Neural progenitor cell (in vitro differentiated cells): ENCODE results near the gene AUH. TPM values are rescaled to one million over a fixed set of nuclear protein-coding genes. Genes with fewer than 3 reads are reported as not detected.
A peak's percentile ranks its signal among the peaks of the same experiment; 100 is the strongest.

Experiments
- DNase-seq: peaks from one replicate; pipeline ENCODE4 v3.0.0-alpha.2; 2016; ENCODE audit warnings: low spot score
- H2AFZ ChIP-seq: fragments of 200-600 bp; sonication (generic); replicated peaks from 2 replicates; pipeline ENCODE4 v1.6.1; 2016; ENCODE audit warnings: antibody characterized with exemption
- H3F3A ChIP-seq: fragments of 200-600 bp; sonication (generic); 2 replicates; pipeline ENCODE4 v1.6.1; 2016; ENCODE audit warnings: antibody characterized with exemption, low read depth
- H3K27ac ChIP-seq: fragments of 200-600 bp; sonication (generic); 2 replicates; pipeline ENCODE4 v1.5.1; 2016; ENCODE audit warnings: mild to moderate bottlenecking
- H3K27me3 ChIP-seq: fragments of 200-600 bp; sonication (generic); 2 replicates; pipeline ENCODE4 v1.6.1; 2016; ENCODE audit warnings: mild to moderate bottlenecking, moderate library complexity
- H3K36me3 ChIP-seq: fragments of 200-600 bp; sonication (generic); 2 replicates; pipeline ENCODE4 v1.5.1; 2016
- H3K4me1 ChIP-seq: fragments of 200-600 bp; sonication (generic); 2 replicates; pipeline ENCODE4 v1.6.1; 2016; ENCODE audit warnings: mixed run types
- H3K4me2 ChIP-seq: fragments of 200-600 bp; sonication (generic); 2 replicates; pipeline ENCODE4 v1.6.1; 2016
- H3K4me3 ChIP-seq: fragments of 200-600 bp; sonication (generic); 2 replicates; pipeline ENCODE4 v1.5.1; 2016
- H3K79me2 ChIP-seq: fragments of 200-600 bp; sonication (generic); 2 replicates; pipeline ENCODE4 v1.6.1; 2016; ENCODE audit warnings: low read depth
- H3K9ac ChIP-seq: fragments of 200-600 bp; sonication (generic); 2 replicates; pipeline ENCODE4 v1.6.1; 2016
- H3K9me3 ChIP-seq: fragments of 200-600 bp; sonication (generic); 2 replicates; pipeline ENCODE4 v1.5.1; 2016; ENCODE audit warnings: low read depth
- H4K20me1 ChIP-seq: fragments of 200-600 bp; sonication (generic); 2 replicates; pipeline ENCODE4 v1.6.1; 2016; ENCODE audit warnings: low read depth
- H3K27ac Mint-ChIP-seq: 3 replicates; pipeline ENCODE4 v1.8.0; 2021; ENCODE audit warnings: mixed read lengths
- H3K27me3 Mint-ChIP-seq: 2 replicates; pipeline ENCODE4 v1.8.0; 2022; ENCODE audit warnings: low read depth, mild to moderate bottlenecking, inconsistent platforms, moderate library complexity, mixed read lengths; ENCODE audit not compliant: insufficient read depth
- H3K36me3 Mint-ChIP-seq: 3 replicates; pipeline ENCODE4 v1.8.0; 2021; ENCODE audit warnings: mixed read lengths
- H3K4me1 Mint-ChIP-seq: 3 replicates; pipeline ENCODE4 v1.8.0; 2021; ENCODE audit warnings: mixed read lengths
- H3K4me3 Mint-ChIP-seq: 3 replicates; pipeline ENCODE4 v1.8.0; 2021; ENCODE audit warnings: mild to moderate bottlenecking, moderate library complexity, mixed read lengths
- H3K9me3 Mint-ChIP-seq: 3 replicates; pipeline ENCODE4 v1.8.0; 2020; ENCODE audit warnings: mixed read lengths
- EZH2 ChIP-seq: fragments of 200-600 bp; sonication (generic); IDR thresholded peaks from 2 replicates; pipeline ENCODE4 v1.6.1; 2017; ENCODE audit warnings: antibody characterized with exemption, mild to moderate bottlenecking, moderate library complexity
- EZH2phosphoT487 ChIP-seq: fragments of 200-600 bp; sonication (generic); IDR thresholded peaks from 2 replicates; pipeline ENCODE4 v1.6.1; 2017; ENCODE audit warnings: antibody characterized with exemption
- total RNA-seq: library from RNA; depleted of rRNA; stranded (reverse); fragments of >200 nt; gene quantifications from 2 replicates; pipeline ENCODE4 v1.2.3, GENCODE V29; 2015; ENCODE audit warnings: low replicate concordance
- TF ChIP-seq, protein P1 (sequence below): fragments of 200-600 bp; sonication (generic); IDR thresholded peaks from 2 replicates; pipeline ENCODE4 v1.5.1; 2017; ENCODE audit warnings: antibody characterized with exemption, mild to moderate bottlenecking

The AUH gene
- total RNA-seq, 1 donor from 2014 or later, result 17.3 TPM

DNA sequence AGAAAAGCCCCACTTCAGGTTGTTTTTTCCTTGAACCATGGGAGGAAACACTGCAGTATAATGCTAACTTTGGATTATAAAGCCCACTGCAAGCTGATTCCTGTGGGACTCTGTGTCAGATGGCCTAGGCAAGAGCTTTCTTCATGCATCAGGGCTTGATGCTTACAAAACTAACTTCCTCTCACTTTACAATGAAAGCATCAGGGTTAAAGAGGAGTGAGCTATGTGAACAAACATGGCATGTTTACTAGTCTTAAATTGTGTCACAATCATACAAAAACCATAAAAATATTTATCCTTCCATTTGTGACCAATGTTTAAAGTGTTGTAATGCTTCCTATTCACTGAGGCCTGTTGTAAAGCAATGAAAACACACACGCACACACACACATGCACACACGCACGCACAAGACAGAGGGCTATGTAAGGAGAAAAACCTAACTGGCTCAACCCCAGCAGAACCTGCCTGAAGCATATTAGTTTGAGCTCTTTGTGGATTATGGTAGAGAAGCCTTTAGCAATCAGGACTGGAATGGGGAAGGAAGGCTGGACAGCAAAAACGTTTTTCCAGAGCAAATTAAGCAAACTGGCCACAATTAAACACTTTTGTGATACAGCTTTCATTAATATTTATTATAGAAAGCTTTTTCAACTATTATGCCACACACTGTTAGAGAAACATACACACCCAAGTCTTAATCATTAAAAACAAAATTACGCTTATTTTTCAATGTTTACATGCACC, 122.2 kb downstream of the AUH start:
- no peak overlapping the region for H3K4me3 Mint-ChIP-seq
- H4K20me1 ChIP-seq, result peaks cover 3% of the 10 kb centered on the region

DNA sequence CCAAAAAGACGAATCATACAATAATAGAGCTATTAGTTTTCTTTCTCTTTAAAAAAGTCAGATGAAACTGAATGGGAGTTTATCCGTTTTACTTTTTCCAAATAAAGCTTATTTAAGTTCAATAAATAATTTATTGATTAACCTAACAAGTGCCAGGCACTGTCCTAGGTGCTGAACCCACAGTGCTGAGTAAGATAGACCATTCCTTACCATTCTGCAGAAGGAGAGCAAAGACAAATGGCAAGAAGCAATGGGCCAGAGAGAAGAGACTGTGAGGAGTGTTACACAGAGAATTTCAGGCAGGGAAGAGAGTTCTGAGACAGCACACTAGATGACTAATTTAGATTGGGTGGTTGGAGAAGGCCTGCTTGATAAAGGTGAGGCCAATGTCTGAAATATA, 127.2 kb downstream of the AUH start:
- H3K9me3 ChIP-seq, result no peaks in the 10 kb centered on the region
- Mint-ChIP-seq H3K36me3 (peaks cover 11% of the 10 kb centered on the region), H3K27me3 (peaks cover 2% of the 10 kb centered on the region), H3K9me3 (no peaks in the 10 kb centered on the region), H3K4me3 (no peak overlapping the region), H3K27ac (no peak overlapping the region), H3K4me1 (no peaks in the 10 kb centered on the region)
- peaks cover 3% of the 10 kb centered on the region for H4K20me1 ChIP-seq
- H2AFZ ChIP-seq, result no peak overlapping the region
- H3K4me3 ChIP-seq, result no peak overlapping the region
- TF ChIP-seq EZH2 (no peak), EZH2phosphoT487 (no peak)
- TF ChIP-seq, protein P1, sequence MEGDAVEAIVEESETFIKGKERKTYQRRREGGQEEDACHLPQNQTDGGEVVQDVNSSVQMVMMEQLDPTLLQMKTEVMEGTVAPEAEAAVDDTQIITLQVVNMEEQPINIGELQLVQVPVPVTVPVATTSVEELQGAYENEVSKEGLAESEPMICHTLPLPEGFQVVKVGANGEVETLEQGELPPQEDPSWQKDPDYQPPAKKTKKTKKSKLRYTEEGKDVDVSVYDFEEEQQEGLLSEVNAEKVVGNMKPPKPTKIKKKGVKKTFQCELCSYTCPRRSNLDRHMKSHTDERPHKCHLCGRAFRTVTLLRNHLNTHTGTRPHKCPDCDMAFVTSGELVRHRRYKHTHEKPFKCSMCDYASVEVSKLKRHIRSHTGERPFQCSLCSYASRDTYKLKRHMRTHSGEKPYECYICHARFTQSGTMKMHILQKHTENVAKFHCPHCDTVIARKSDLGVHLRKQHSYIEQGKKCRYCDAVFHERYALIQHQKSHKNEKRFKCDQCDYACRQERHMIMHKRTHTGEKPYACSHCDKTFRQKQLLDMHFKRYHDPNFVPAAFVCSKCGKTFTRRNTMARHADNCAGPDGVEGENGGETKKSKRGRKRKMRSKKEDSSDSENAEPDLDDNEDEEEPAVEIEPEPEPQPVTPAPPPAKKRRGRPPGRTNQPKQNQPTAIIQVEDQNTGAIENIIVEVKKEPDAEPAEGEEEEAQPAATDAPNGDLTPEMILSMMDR, result no peak
- H3K4me1 ChIP-seq, result no peaks in the 10 kb centered on the region
- H3K4me2 ChIP-seq, result no peak overlapping the region
- no peaks in the 10 kb centered on the region for H3F3A ChIP-seq
- H3K9ac ChIP-seq, result no peak overlapping the region
- no peak overlapping the region for H3K27ac ChIP-seq
- H3K79me2 ChIP-seq, result no peaks in the 10 kb centered on the region
- no peaks in the 10 kb centered on the region for H3K36me3 ChIP-seq
- peak; percentile 44 for DNase-seq
- no peaks in the 10 kb centered on the region for H3K27me3 ChIP-seq

More for the DNA sequence above, 122.2 kb downstream of the AUH start:
- Histone ChIP-seq H3K4me2 (no peak overlapping the region), H3F3A (no peaks in the 10 kb centered on the region), H3K27ac (no peak overlapping the region), H3K4me3 (no peak overlapping the region), H3K36me3 (no peaks in the 10 kb centered on the region), H3K4me1 (no peaks in the 10 kb centered on the region), H2AFZ (no peak overlapping the region), H3K27me3 (no peaks in the 10 kb centered on the region), H3K9ac (no peak overlapping the region), H3K9me3 (no peaks in the 10 kb centered on the region), H3K79me2 (no peaks in the 10 kb centered on the region)
- DNase-seq, result no peak
- H3K27ac Mint-ChIP-seq, result no peak overlapping the region
- no peaks in the 10 kb centered on the region for H3K4me1 Mint-ChIP-seq
- no peaks in the 10 kb centered on the region for H3K9me3 Mint-ChIP-seq
- TF ChIP-seq, protein P1, result no peak
- no peak for TF ChIP-seq EZH2phosphoT487
- no peak for TF ChIP-seq EZH2
- H3K36me3 Mint-ChIP-seq, result no peaks in the 10 kb centered on the region
- no peaks in the 10 kb centered on the region for H3K27me3 Mint-ChIP-seq

DNA sequence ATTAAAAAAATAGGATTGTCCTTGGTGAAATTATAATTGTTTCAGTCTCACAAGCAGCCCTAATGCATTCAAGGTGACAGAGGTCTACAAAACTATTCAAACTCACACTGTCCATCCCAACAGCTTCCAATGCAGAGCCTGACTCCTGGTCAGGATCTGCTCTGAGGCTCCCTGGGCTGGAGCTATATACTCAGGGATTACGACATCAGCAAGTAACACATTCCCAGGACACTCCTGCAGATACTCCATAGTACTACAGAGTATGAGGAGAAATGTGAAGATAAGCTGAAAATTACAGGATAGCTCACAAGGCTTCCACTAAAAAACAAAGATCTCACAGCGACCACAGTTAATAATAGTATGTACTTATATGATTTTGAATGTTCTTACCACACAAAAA, 130.1 kb downstream of the AUH start:
- H3K4me3 Mint-ChIP-seq, result no peak overlapping the region
- H3K27ac ChIP-seq, result no peak overlapping the region
- H3K9me3 ChIP-seq, result no peaks in the 10 kb centered on the region
- H3K4me1 ChIP-seq, result no peaks in the 10 kb centered on the region
- no peak overlapping the region for H3K27ac Mint-ChIP-seq
- no peak for DNase-seq
- H3K4me1 Mint-ChIP-seq, result no peaks in the 10 kb centered on the region
- H3K27me3 ChIP-seq, result no peaks in the 10 kb centered on the region
- no peak overlapping the region for H3K4me3 ChIP-seq
- H3K4me2 ChIP-seq, result no peak overlapping the region
- H3K9me3 Mint-ChIP-seq, result peaks cover 2% of the 10 kb centered on the region
- H3K27me3 Mint-ChIP-seq, result peaks cover 2% of the 10 kb centered on the region
- TF ChIP-seq, protein P1, result no peak
- TF ChIP-seq EZH2 (no peak), EZH2phosphoT487 (no peak)
- H3K9ac ChIP-seq, result no peak overlapping the region
- H3K79me2 ChIP-seq, result no peaks in the 10 kb centered on the region
- no peaks in the 10 kb centered on the region for H3K36me3 ChIP-seq
- H3F3A ChIP-seq, result no peaks in the 10 kb centered on the region
- H3K36me3 Mint-ChIP-seq, result peaks cover 11% of the 10 kb centered on the region
- H4K20me1 ChIP-seq, result peaks cover 3% of the 10 kb centered on the region
- H2AFZ ChIP-seq, result no peak overlapping the region
